Ishikawa (cell line): Measurements from ENCODE around the gene SLC15A4.

Experiments used
- CREB1 ChIP-seq: IDR thresholded peaks from 2 replicates; pipeline ENCODE4 v1.6.1; 2012; ENCODE audit warnings: low read depth
- EGR1 ChIP-seq: IDR thresholded peaks from 2 replicates; pipeline ENCODE4 v1.6.1; 2012
- EP300 ChIP-seq: IDR thresholded peaks from 2 replicates; pipeline ENCODE4 v1.6.1; 2012; ENCODE audit warnings: borderline replicate concordance
- FOXM1 ChIP-seq: IDR thresholded peaks from 2 replicates; pipeline ENCODE4 v1.6.1; 2012; ENCODE audit warnings: low read depth, borderline replicate concordance
- RAD21 ChIP-seq: IDR thresholded peaks from 2 replicates; pipeline ENCODE4 v1.6.1; 2012; ENCODE audit warnings: low read depth
- TF ChIP-seq, protein P1 (sequence below): IDR thresholded peaks from 2 replicates; pipeline ENCODE4 v1.6.1; 2012; ENCODE audit warnings: low read depth, mild to moderate bottlenecking
- TF ChIP-seq, protein P2 (sequence below): IDR thresholded peaks from 2 replicates; pipeline ENCODE4 v1.6.1; 2012

GRCh38 chr12:128791395-128792322, 32.1 kb downstream of the SLC15A4 start:
- no peak for TF ChIP-seq EGR1
- TF ChIP-seq FOXM1 = no peak
- no peak for TF ChIP-seq CREB1
- TF ChIP-seq, protein P1, sequence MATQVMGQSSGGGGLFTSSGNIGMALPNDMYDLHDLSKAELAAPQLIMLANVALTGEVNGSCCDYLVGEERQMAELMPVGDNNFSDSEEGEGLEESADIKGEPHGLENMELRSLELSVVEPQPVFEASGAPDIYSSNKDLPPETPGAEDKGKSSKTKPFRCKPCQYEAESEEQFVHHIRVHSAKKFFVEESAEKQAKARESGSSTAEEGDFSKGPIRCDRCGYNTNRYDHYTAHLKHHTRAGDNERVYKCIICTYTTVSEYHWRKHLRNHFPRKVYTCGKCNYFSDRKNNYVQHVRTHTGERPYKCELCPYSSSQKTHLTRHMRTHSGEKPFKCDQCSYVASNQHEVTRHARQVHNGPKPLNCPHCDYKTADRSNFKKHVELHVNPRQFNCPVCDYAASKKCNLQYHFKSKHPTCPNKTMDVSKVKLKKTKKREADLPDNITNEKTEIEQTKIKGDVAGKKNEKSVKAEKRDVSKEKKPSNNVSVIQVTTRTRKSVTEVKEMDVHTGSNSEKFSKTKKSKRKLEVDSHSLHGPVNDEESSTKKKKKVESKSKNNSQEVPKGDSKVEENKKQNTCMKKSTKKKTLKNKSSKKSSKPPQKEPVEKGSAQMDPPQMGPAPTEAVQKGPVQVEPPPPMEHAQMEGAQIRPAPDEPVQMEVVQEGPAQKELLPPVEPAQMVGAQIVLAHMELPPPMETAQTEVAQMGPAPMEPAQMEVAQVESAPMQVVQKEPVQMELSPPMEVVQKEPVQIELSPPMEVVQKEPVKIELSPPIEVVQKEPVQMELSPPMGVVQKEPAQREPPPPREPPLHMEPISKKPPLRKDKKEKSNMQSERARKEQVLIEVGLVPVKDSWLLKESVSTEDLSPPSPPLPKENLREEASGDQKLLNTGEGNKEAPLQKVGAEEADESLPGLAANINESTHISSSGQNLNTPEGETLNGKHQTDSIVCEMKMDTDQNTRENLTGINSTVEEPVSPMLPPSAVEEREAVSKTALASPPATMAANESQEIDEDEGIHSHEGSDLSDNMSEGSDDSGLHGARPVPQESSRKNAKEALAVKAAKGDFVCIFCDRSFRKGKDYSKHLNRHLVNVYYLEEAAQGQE = no peak
- TF ChIP-seq, protein P2, sequence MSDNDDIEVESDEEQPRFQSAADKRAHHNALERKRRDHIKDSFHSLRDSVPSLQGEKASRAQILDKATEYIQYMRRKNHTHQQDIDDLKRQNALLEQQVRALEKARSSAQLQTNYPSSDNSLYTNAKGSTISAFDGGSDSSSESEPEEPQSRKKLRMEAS = no peak
- no peak for TF ChIP-seq EP300
- TF ChIP-seq RAD21 = no peak
